ENCODE measurements around the gene ECHDC3.

Gene ECHDC3

GRCh38 chr10:11729790-11730315 lies 12.3 kb upstream of the ECHDC3 start:
- TF ChIP-seq TAF1 (IDR thresholded peaks at IDR 0.05; ENCODE audit: borderline replicate concordance, insufficient read depth, low read length) (no peak), FOXP2 (optimal IDR thresholded peaks at IDR 0.05; ENCODE audit: borderline replicate concordance, extremely low read depth, extremely low read length, insufficient read depth) (no peak), POLR2AphosphoS5 (IDR thresholded peaks at IDR 0.05; ENCODE audit: low read depth, low read length) (no peak), SIN3A (IDR thresholded peaks at IDR 0.05; ENCODE audit: borderline replicate concordance, insufficient read depth, low read length) (no peak)
- TF ChIP-seq, protein P1, sequence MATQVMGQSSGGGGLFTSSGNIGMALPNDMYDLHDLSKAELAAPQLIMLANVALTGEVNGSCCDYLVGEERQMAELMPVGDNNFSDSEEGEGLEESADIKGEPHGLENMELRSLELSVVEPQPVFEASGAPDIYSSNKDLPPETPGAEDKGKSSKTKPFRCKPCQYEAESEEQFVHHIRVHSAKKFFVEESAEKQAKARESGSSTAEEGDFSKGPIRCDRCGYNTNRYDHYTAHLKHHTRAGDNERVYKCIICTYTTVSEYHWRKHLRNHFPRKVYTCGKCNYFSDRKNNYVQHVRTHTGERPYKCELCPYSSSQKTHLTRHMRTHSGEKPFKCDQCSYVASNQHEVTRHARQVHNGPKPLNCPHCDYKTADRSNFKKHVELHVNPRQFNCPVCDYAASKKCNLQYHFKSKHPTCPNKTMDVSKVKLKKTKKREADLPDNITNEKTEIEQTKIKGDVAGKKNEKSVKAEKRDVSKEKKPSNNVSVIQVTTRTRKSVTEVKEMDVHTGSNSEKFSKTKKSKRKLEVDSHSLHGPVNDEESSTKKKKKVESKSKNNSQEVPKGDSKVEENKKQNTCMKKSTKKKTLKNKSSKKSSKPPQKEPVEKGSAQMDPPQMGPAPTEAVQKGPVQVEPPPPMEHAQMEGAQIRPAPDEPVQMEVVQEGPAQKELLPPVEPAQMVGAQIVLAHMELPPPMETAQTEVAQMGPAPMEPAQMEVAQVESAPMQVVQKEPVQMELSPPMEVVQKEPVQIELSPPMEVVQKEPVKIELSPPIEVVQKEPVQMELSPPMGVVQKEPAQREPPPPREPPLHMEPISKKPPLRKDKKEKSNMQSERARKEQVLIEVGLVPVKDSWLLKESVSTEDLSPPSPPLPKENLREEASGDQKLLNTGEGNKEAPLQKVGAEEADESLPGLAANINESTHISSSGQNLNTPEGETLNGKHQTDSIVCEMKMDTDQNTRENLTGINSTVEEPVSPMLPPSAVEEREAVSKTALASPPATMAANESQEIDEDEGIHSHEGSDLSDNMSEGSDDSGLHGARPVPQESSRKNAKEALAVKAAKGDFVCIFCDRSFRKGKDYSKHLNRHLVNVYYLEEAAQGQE (IDR thresholded peaks at IDR 0.05; ENCODE audit: insufficient read depth in 1 of 2, low read depth in 2 of 2, low read length in 2 of 2) = no peak

- TF ChIP-seq SIN3A (IDR thresholded peaks at IDR 0.05; ENCODE audit: borderline replicate concordance, insufficient read depth, low read length) = no peak
- TF ChIP-seq POLR2AphosphoS5 (IDR thresholded peaks at IDR 0.05; ENCODE audit: low read depth, low read length) = no peak
- no peak for TF ChIP-seq FOXP2 (optimal IDR thresholded peaks at IDR 0.05; ENCODE audit: borderline replicate concordance, extremely low read depth, extremely low read length, insufficient read depth)
- TF ChIP-seq, protein P1 (IDR thresholded peaks at IDR 0.05; ENCODE audit: insufficient read depth in 1 of 2, low read depth in 2 of 2, low read length in 2 of 2) = no peak
- no peak for TF ChIP-seq TAF1 (IDR thresholded peaks at IDR 0.05; ENCODE audit: borderline replicate concordance, insufficient read depth, low read length)
These were observed 11.4 kb upstream of the ECHDC3 start for GRCh38 chr10:11730779-11731178.

GRCh38 chr10:11740907-11741306 lies 1.3 kb upstream of the ECHDC3 start:
- TF ChIP-seq POLR2AphosphoS5 (IDR thresholded peaks at IDR 0.05; ENCODE audit: low read depth, low read length) = no peak
- TF ChIP-seq, protein P1 (IDR thresholded peaks at IDR 0.05; ENCODE audit: insufficient read depth in 1 of 2, low read depth in 2 of 2, low read length in 2 of 2) = no peak
- TF ChIP-seq SIN3A (IDR thresholded peaks at IDR 0.05; ENCODE audit: borderline replicate concordance, insufficient read depth, low read length) = no peak
- TF ChIP-seq FOXP2 (optimal IDR thresholded peaks at IDR 0.05; ENCODE audit: borderline replicate concordance, extremely low read depth, extremely low read length, insufficient read depth) = no peak
- TF ChIP-seq TAF1 (IDR thresholded peaks at IDR 0.05; ENCODE audit: borderline replicate concordance, insufficient read depth, low read length) = no peak

DNA sequence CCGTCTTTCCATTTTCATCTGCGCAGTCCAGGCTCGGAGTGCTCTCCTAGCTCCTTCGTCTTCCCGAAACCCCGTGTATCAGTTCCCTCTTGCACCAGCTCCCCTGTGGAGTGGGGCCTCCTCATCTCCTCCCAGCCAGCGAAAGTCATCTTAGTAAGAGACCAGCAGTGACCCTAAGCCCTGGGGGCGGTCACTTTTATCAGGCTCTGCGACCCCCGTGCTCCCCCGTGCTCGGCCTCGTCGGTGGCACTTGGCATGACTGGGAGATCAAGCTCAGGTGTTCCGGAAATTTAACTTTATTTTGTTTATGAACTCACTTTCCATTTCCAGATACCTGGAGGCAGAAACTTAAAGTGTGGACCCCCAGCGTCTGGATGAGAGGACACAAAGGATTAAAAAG lies 574 bp upstream of the ECHDC3 start:
- TF ChIP-seq SIN3A (IDR thresholded peaks at IDR 0.05; ENCODE audit: borderline replicate concordance, insufficient read depth, low read length) (no peak), FOXP2 (optimal IDR thresholded peaks at IDR 0.05; ENCODE audit: borderline replicate concordance, extremely low read depth, extremely low read length, insufficient read depth) (no peak), POLR2AphosphoS5 (IDR thresholded peaks at IDR 0.05; ENCODE audit: low read depth, low read length) (no peak), TAF1 (IDR thresholded peaks at IDR 0.05; ENCODE audit: borderline replicate concordance, insufficient read depth, low read length) (no peak)
- TF ChIP-seq, protein P1 (IDR thresholded peaks at IDR 0.05; ENCODE audit: insufficient read depth in 1 of 2, low read depth in 2 of 2, low read length in 2 of 2) = no peak

All from PFSK-1 (cell line).